ENCODE measurements around the gene TAF8.

- TF ChIP-seq CTCF (conservative IDR thresholded peaks at IDR 0.05; ENCODE audit: low read depth, low read length) (no peak), EZH2 (IDR thresholded peaks at IDR 0.05; ENCODE audit: borderline replicate concordance, low read depth, low read length, poor library complexity, severe bottlenecking) (no peak)
Observed at GRCh38 chr6:42021847-42022754, 28.2 kb upstream of the TAF8 start.
